DOHH2 (cell line): Measurements from ENCODE around the gene PURB.

ENCODE experiments used
- EZH2phosphoT487 ChIP-seq: fragments of 200-600 bp; sonication (generic); IDR thresholded peaks from 2 replicates; pipeline ENCODE4 v1.6.1; 2017; ENCODE audit warnings: borderline replicate concordance, mild to moderate bottlenecking, antibody characterized with exemption, low read length, moderate library complexity, mixed read lengths
- TF ChIP-seq, protein P1 (sequence below): fragments of 200-600 bp; sonication (generic); IDR thresholded peaks from one replicate; pipeline ENCODE4 v1.5.1; 2014; ENCODE audit warnings: antibody characterized with exemption, mild to moderate bottlenecking, low read depth, low read length; ENCODE audit not compliant: poor library complexity, severe bottlenecking

DNA sequence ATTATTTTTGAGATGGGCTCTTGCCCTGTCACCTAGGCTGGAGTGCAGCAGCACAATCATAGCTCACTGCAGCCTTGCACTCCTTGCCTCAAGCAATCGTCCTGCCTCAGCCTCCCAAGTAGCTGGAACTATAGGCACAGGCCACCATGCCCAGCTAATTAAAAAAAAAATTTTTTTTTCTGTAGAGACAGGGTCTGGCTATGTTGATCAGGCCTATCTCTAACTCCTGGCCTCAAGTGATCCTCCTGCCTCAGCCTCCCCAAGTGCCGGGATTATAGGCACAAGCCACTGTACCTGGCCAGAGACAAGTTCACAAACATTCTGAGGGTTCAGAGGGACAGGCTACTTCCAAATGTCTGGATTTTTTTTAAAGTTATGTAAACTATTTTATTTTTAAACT is 32.1 kb upstream of the PURB start:
- TF ChIP-seq, protein P1, sequence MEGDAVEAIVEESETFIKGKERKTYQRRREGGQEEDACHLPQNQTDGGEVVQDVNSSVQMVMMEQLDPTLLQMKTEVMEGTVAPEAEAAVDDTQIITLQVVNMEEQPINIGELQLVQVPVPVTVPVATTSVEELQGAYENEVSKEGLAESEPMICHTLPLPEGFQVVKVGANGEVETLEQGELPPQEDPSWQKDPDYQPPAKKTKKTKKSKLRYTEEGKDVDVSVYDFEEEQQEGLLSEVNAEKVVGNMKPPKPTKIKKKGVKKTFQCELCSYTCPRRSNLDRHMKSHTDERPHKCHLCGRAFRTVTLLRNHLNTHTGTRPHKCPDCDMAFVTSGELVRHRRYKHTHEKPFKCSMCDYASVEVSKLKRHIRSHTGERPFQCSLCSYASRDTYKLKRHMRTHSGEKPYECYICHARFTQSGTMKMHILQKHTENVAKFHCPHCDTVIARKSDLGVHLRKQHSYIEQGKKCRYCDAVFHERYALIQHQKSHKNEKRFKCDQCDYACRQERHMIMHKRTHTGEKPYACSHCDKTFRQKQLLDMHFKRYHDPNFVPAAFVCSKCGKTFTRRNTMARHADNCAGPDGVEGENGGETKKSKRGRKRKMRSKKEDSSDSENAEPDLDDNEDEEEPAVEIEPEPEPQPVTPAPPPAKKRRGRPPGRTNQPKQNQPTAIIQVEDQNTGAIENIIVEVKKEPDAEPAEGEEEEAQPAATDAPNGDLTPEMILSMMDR: no peak
- no peak for TF ChIP-seq EZH2phosphoT487
